ENCODE results near the gene LRPAP1.

- TF ChIP-seq, protein P1, sequence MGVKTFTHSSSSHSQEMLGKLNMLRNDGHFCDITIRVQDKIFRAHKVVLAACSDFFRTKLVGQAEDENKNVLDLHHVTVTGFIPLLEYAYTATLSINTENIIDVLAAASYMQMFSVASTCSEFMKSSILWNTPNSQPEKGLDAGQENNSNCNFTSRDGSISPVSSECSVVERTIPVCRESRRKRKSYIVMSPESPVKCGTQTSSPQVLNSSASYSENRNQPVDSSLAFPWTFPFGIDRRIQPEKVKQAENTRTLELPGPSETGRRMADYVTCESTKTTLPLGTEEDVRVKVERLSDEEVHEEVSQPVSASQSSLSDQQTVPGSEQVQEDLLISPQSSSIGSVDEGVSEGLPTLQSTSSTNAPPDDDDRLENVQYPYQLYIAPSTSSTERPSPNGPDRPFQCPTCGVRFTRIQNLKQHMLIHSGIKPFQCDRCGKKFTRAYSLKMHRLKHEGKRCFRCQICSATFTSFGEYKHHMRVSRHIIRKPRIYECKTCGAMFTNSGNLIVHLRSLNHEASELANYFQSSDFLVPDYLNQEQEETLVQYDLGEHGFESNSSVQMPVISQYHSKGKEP (tag by site-specific recombination; IDR thresholded peaks at IDR 0.05): no peak
- TF ChIP-seq ZNF670 (tag by site-specific recombination; IDR thresholded peaks at IDR 0.05; ENCODE audit: low read depth): no peak
- TF ChIP-seq, protein P2, sequence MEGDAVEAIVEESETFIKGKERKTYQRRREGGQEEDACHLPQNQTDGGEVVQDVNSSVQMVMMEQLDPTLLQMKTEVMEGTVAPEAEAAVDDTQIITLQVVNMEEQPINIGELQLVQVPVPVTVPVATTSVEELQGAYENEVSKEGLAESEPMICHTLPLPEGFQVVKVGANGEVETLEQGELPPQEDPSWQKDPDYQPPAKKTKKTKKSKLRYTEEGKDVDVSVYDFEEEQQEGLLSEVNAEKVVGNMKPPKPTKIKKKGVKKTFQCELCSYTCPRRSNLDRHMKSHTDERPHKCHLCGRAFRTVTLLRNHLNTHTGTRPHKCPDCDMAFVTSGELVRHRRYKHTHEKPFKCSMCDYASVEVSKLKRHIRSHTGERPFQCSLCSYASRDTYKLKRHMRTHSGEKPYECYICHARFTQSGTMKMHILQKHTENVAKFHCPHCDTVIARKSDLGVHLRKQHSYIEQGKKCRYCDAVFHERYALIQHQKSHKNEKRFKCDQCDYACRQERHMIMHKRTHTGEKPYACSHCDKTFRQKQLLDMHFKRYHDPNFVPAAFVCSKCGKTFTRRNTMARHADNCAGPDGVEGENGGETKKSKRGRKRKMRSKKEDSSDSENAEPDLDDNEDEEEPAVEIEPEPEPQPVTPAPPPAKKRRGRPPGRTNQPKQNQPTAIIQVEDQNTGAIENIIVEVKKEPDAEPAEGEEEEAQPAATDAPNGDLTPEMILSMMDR (tag by site-specific recombination; IDR thresholded peaks at IDR 0.05): no peak
- TF ChIP-seq ZNF112 (tag by site-specific recombination; IDR thresholded peaks at IDR 0.05): no peak
- TF ChIP-seq, protein P3, sequence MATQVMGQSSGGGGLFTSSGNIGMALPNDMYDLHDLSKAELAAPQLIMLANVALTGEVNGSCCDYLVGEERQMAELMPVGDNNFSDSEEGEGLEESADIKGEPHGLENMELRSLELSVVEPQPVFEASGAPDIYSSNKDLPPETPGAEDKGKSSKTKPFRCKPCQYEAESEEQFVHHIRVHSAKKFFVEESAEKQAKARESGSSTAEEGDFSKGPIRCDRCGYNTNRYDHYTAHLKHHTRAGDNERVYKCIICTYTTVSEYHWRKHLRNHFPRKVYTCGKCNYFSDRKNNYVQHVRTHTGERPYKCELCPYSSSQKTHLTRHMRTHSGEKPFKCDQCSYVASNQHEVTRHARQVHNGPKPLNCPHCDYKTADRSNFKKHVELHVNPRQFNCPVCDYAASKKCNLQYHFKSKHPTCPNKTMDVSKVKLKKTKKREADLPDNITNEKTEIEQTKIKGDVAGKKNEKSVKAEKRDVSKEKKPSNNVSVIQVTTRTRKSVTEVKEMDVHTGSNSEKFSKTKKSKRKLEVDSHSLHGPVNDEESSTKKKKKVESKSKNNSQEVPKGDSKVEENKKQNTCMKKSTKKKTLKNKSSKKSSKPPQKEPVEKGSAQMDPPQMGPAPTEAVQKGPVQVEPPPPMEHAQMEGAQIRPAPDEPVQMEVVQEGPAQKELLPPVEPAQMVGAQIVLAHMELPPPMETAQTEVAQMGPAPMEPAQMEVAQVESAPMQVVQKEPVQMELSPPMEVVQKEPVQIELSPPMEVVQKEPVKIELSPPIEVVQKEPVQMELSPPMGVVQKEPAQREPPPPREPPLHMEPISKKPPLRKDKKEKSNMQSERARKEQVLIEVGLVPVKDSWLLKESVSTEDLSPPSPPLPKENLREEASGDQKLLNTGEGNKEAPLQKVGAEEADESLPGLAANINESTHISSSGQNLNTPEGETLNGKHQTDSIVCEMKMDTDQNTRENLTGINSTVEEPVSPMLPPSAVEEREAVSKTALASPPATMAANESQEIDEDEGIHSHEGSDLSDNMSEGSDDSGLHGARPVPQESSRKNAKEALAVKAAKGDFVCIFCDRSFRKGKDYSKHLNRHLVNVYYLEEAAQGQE (tag by site-specific recombination; IDR thresholded peaks at IDR 0.05): no peak
- TF ChIP-seq ZFP3 (tag by site-specific recombination; IDR thresholded peaks at IDR 0.05; ENCODE audit: low read depth): no peak
Observed at GRCh38 chr4:3475041-3475712, 57.0 kb downstream of the LRPAP1 start.

Data from HEK293 (cell line).